PC-3 (cell line): Measurements from ENCODE around the gene PITRM1. TPM values are rescaled to one million over a fixed set of nuclear protein-coding genes. Genes with fewer than 3 reads are reported as not detected.

Experiments used
- ATAC-seq: fragments of 200-7000 bp; cut with Tn5 transposase; 2 replicates; pipeline ENCODE4 v1.9.1; 2020; ENCODE audit warnings: mild to moderate bottlenecking, moderate library complexity
- BruUV-seq: library from RNA; stranded (reverse); fragments of 400-500 nt; replicated peaks from 2 replicates; lab custom pipeline; 2021; lab: Mats Ljungman, UMichigan
- CTCF ChIA-PET: fragments of 300-600 bp; sonication (Branson Sonifier 250); formaldehyde crosslinking; loops from one replicate; lab custom pipeline; 2022; ENCODE audit warnings: antibody characterized with exemption; lab: Charles Lee
- POLR2A ChIA-PET: fragments of 300-600 bp; sonication (Branson Sonifier 250); formaldehyde crosslinking; loops from one replicate; lab custom pipeline; 2022; ENCODE audit warnings: antibody characterized with exemption; ENCODE audit not compliant: unreplicated experiment; lab: Charles Lee
- DNase-seq: peaks from one replicate; pipeline ENCODE4 v3.0.0-alpha.2; 2015
- H2AFZ ChIP-seq: fragments of 300-600 bp; sonication (generic); 2 replicates; pipeline ENCODE4 v1.6.0; 2016; ENCODE audit warnings: antibody characterized with exemption, low read length
- H3F3A ChIP-seq: fragments of 300-600 bp; sonication (generic); one replicate; pipeline ENCODE4 v1.6.0; 2017; ENCODE audit warnings: antibody characterized with exemption, low read length, control low read depth, mild to moderate bottlenecking; ENCODE audit not compliant: unreplicated experiment
- H3K27ac ChIP-seq: fragments of 300-600 bp; sonication (generic); 2 replicates; pipeline ENCODE4 v1.5.1; 2016; ENCODE audit warnings: mild to moderate bottlenecking, low read length
- H3K27me3 ChIP-seq: fragments of 300-600 bp; sonication (generic); 2 replicates; pipeline ENCODE4 v1.6.1; 2016; ENCODE audit warnings: low read length, mixed read lengths
- H3K36me3 ChIP-seq: fragments of 300-600 bp; sonication (generic); 2 replicates; pipeline ENCODE4 v1.6.1; 2016; ENCODE audit warnings: low read depth, mixed run types, low read length, mixed read lengths
- H3K4me1 ChIP-seq: fragments of 300-600 bp; sonication (generic); 2 replicates; pipeline ENCODE4 v1.5.1; 2016; ENCODE audit warnings: low read length; ENCODE audit not compliant: insufficient read depth
- H3K4me2 ChIP-seq: fragments of 300-600 bp; sonication (generic); 2 replicates; pipeline ENCODE4 v1.6.0; 2016; ENCODE audit warnings: low read length
- H3K4me3 ChIP-seq: fragments of 300-600 bp; sonication (generic); 2 replicates; pipeline ENCODE4 v1.5.1; 2016; ENCODE audit warnings: mild to moderate bottlenecking, low read length, mixed read lengths
- H3K79me2 ChIP-seq: fragments of 300-600 bp; sonication (generic); 2 replicates; pipeline ENCODE4 v1.6.1; 2017; ENCODE audit warnings: low read length, mixed read lengths
- H3K9ac ChIP-seq: fragments of 300-600 bp; sonication (generic); 2 replicates; pipeline ENCODE4 v1.6.0; 2016; ENCODE audit warnings: mild to moderate bottlenecking, low read length
- H3K9me2 ChIP-seq: fragments of 300-600 bp; sonication (generic); replicated peaks from 2 replicates; pipeline ENCODE4 v1.6.1; 2016; ENCODE audit warnings: mixed run types, low read length, mixed read lengths
- H3K9me3 ChIP-seq: fragments of 300-600 bp; sonication (generic); 2 replicates; pipeline ENCODE4 v1.6.1; 2016; ENCODE audit warnings: low read length, mixed read lengths
- H4K20me1 ChIP-seq: fragments of 300-600 bp; sonication (generic); 2 replicates; pipeline ENCODE4 v1.6.1; 2016; ENCODE audit warnings: low read length, mixed read lengths
- EZH2 ChIP-seq: fragments of 300-600 bp; sonication (generic); IDR thresholded peaks from one replicate; pipeline ENCODE4 v1.6.1; 2017; ENCODE audit warnings: antibody characterized with exemption, mild to moderate bottlenecking, low read length; ENCODE audit not compliant: unreplicated experiment
- EZH2phosphoT487 ChIP-seq: fragments of 300-600 bp; sonication (generic); IDR thresholded peaks from 2 replicates; pipeline ENCODE4 v1.6.1; 2018; ENCODE audit warnings: mild to moderate bottlenecking, antibody characterized with exemption, low read length, borderline replicate concordance
- intact Hi-C: fragments of 100-400 bp; cut with micrococcal nuclease; formaldehyde crosslinking; loops from 2 replicates; pipeline ENCODE4 v1.9.0; 2023
- total RNA-seq: library from RNA; depleted of rRNA; stranded (reverse); fragments of >200 nt; gene quantifications from 2 replicates; pipeline ENCODE4 v1.2.3, GENCODE V29; 2014
- TF ChIP-seq, protein P1 (sequence below): fragments of 300-600 bp; sonication (generic); conservative IDR thresholded peaks from 2 replicates; pipeline ENCODE4 v1.5.1; 2017; ENCODE audit warnings: antibody characterized with exemption, low read depth, mild to moderate bottlenecking, low read length

Gene PITRM1
- total RNA-seq, 1 experiment from 2014 or later, result 73.2 TPM

DNA sequence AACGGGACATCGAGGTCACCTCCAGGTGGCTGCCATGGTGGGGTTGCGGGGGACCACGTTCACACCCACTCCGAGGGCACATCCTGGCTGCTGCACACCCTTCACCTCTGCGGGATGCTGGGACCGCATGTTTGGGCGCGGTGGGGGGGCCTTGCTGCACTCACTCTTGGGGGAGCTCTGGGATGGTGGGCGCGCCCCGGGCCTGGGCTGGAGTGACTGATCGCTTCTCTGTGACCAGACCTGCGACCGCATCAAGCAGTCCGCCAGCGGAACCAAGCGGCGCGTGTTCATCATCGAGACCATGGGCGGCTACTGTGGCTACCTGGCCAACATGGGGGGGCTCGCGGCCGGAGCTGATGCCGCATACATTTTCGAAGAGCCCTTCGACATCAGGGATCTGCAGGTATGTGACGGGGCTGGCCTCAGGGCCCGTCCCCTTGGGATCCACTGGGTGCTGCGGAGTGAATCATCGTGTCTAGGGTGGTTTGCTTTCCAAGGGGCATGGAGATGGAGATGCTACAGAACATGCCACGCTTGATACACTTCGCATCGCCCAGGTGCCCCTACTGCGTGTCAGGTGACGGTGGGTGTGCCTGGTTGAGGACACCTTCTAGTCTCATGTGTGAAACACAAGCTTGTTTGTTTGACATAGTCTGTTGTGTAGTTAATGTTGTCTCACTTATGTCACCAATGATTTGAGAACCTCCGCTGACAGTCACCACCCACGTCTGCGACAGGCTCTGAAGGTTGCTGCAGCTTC, 42.8 kb downstream of the PITRM1 start:
- Histone ChIP-seq H3K9me2 (no peaks in the 10 kb centered on the region), H3K36me3 (peaks cover 12% of the 10 kb centered on the region; the same call in 1 of the 2 replicates)
- no TSS peak for BruUV-seq

DNA sequence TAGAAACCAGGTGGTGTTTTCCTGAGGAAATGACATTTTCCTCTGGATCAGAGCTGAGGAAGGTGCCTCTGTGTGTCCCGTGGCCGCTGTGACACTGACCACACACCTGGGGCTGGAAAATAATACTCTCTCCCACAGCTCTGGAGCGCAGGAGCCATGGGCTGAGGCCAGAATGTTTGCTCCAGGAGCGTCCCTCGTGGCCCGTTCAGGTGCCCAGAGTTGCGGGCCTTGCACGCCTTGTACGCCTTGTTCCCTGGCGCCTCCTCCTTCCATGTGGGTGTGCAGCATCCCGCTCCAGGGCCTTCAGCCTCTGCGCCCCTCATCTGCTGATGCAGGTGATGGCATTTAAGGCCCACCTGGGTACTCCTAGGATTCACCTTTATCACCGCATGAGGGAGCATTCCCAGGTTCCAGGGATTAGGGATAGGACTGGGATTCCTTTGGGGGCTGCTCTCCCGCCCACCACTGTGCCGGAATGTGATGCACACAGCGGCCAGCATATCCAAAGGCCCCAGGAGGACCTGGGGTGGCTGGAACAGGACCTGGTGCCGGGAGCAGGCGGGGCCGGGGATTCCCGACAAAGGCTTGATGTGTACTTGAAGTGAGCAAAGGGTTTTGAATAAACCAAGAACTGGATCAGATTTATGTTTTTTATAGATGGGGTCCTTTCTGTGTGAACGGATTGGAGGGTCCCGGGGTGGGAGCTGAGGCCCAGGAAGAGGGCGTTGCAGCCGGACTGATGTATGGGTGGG, 44.0 kb downstream of the PITRM1 start:
- Histone ChIP-seq H3F3A (no peaks in the 10 kb centered on the region), H3K9me3 (no peaks in the 10 kb centered on the region), H3K4me1 (peaks cover 14% of the 10 kb centered on the region; the same call in 1 of the 2 replicates), H2AFZ (no peak overlapping the region), H4K20me1 (no peaks in the 10 kb centered on the region), H3K9me2 (no peaks in the 10 kb centered on the region), H3K4me3 (no peak overlapping the region), H3K4me2 (no peak overlapping the region), H3K79me2 (no peaks in the 10 kb centered on the region), H3K9ac (no peak overlapping the region), H3K27ac (no peak overlapping the region), H3K36me3 (peaks cover under 1% of the 10 kb centered on the region; the same call in 1 of the 2 replicates), H3K27me3 (no peaks in the 10 kb centered on the region)
- POLR2A ChIA-PET, result no interaction called here
- TF ChIP-seq EZH2phosphoT487 (no peak), EZH2 (no peak)
- TF ChIP-seq, protein P1, sequence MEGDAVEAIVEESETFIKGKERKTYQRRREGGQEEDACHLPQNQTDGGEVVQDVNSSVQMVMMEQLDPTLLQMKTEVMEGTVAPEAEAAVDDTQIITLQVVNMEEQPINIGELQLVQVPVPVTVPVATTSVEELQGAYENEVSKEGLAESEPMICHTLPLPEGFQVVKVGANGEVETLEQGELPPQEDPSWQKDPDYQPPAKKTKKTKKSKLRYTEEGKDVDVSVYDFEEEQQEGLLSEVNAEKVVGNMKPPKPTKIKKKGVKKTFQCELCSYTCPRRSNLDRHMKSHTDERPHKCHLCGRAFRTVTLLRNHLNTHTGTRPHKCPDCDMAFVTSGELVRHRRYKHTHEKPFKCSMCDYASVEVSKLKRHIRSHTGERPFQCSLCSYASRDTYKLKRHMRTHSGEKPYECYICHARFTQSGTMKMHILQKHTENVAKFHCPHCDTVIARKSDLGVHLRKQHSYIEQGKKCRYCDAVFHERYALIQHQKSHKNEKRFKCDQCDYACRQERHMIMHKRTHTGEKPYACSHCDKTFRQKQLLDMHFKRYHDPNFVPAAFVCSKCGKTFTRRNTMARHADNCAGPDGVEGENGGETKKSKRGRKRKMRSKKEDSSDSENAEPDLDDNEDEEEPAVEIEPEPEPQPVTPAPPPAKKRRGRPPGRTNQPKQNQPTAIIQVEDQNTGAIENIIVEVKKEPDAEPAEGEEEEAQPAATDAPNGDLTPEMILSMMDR, result no peak
- ATAC-seq, result no peak
- CTCF ChIA-PET, result no interaction called here
- BruUV-seq, result no TSS peak
- no peak for DNase-seq
- intact Hi-C loops, result no loop called here

More for the DNA sequence above, 42.8 kb downstream of the PITRM1 start:
- no peaks in the 10 kb centered on the region for H3K79me2 ChIP-seq
- peak overlapping the region; percentile 56 for H3K27ac ChIP-seq
- intact Hi-C loops, result no loop called here
- TF ChIP-seq, protein P1, result no peak
- TF ChIP-seq EZH2phosphoT487 (no peak), EZH2 (no peak)
- no peak for DNase-seq
- no peaks in the 10 kb centered on the region for H3K27me3 ChIP-seq
- no peak overlapping the region for H3K9ac ChIP-seq
- no peak overlapping the region for H2AFZ ChIP-seq
- ChIA-PET CTCF (no interaction called here), POLR2A (no interaction called here)
- no peaks in the 10 kb centered on the region for H3F3A ChIP-seq
- H4K20me1 ChIP-seq, result no peaks in the 10 kb centered on the region
- no peaks in the 10 kb centered on the region for H3K9me3 ChIP-seq
- H3K4me1 ChIP-seq, result peaks cover 14% of the 10 kb centered on the region; the same call in 1 of the 2 replicates
- H3K4me2 ChIP-seq, result no peak overlapping the region
- H3K4me3 ChIP-seq, result no peak overlapping the region
- no peak for ATAC-seq
